Measurements from ENCODE around the gene SVEP1.

DNA sequence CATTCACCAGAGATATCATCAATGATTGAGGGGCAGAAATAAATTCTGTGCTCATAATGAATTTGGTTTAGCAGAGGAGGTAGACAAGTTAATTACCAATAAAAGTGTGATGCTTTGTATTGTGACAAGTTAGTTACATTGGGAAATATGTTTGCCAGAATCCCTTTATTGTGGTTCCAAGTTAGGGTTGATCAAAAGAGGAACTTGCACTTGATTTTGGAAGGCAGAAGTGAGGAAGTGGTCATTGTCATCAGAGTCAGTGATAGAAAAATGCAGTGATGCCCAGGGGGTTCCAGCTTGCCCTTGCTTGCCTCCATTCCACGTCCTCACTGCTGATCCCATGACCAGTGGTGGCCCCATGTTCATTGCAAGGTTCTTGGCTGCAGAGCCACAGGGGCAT lies 69.7 kb downstream of the SVEP1 start:
- TF ChIP-seq POLR2AphosphoS5 (IDR thresholded peaks at IDR 0.05; ENCODE audit: low read depth, low read length) = no peak
- TF ChIP-seq POLR2A (IDR thresholded peaks at IDR 0.05; ENCODE audit: low read depth, low read length) = no peak

Measured in GM12891 (cell line).